ENCODE results near the gene LGR4.

- TF ChIP-seq EZH2 (IDR thresholded peaks at IDR 0.05; ENCODE audit: insufficient read depth, poor library complexity, severe bottlenecking): no peak
- TF ChIP-seq EZH2phosphoT487 (IDR thresholded peaks at IDR 0.05; ENCODE audit: insufficient read depth, low read depth): no peak
These were observed 99.2 kb downstream of the LGR4 start for GRCh38 chr11:27373392-27373791.
